Fibroblast of mammary gland (primary cell): ENCODE measurements around the gene SPEF2.
"Not testable (repeated sequence)": the region's sequence is repeated elsewhere in the genome, so short reads cannot be mapped to it uniquely, and the experiment has no call there.

ENCODE experiments used
- DNase-seq: peaks from one replicate; pipeline ENCODE4 v3.0.0-alpha.2; 2010; ENCODE audit warnings: low read depth
- H3K4me3 ChIP-seq: 2 replicates; pipeline ENCODE4 v1.5.1; 2011; ENCODE audit warnings: low read depth, mild to moderate bottlenecking, low read length, moderate library complexity; ENCODE audit not compliant: control insufficient read depth
- CTCF ChIP-seq: conservative IDR thresholded peaks from 2 replicates; pipeline ENCODE4 v1.5.1; 2011; ENCODE audit warnings: low read depth, low read length, inconsistent platforms; ENCODE audit not compliant: control insufficient read depth, insufficient read depth

SPEF2 gene

GRCh38 chr5:35855187-35855586, 237.5 kb downstream of the SPEF2 start:
- H3K4me3 ChIP-seq, result no peak overlapping the region
- no peak for DNase-seq
- TF ChIP-seq CTCF, result no peak

GRCh38 chr5:35856186-35856764, 238.6 kb downstream of the SPEF2 start:
- DNase-seq, H3K4me3 ChIP-seq: not testable (repeated sequence)

- DNase-seq, result peak; percentile 64
- no peak within 1 kb of the TSS for H3K4me3 ChIP-seq
- no peak for TF ChIP-seq CTCF
Measured at GRCh38 chr5:35856765-35857351, 239.2 kb downstream of the SPEF2 start, which contains the start of gene IL7R. TSS of gene IL7R (plus strand) at chr5:35856891. CDS start at chr5:35856978, 87 bp downstream.

- no peak overlapping the region for H3K4me3 ChIP-seq
- peak; percentile 92 for DNase-seq
Measured at GRCh38 chr5:35857606-35858205, 240.0 kb downstream of the SPEF2 start.

GRCh38 chr5:35859101-35859661, 241.5 kb downstream of the SPEF2 start:
- no peak for DNase-seq
- no peak for TF ChIP-seq CTCF
- H3K4me3 ChIP-seq, result no peak overlapping the region

More at GRCh38 chr5:35857606-35858205, 240.0 kb downstream of the SPEF2 start:
- no peak for TF ChIP-seq CTCF

GRCh38 chr5:35860686-35861085, 243.0 kb downstream of the SPEF2 start:
- no peak for TF ChIP-seq CTCF
- peak; percentile 55 for DNase-seq
- H3K4me3 ChIP-seq, result no peak overlapping the region

- DNase-seq, result no peak
- no peak for TF ChIP-seq CTCF
- H3K4me3 ChIP-seq, result no peak overlapping the region
Measured at GRCh38 chr5:35861718-35862117, 244.1 kb downstream of the SPEF2 start.
